H9 (cell line): Measurements from ENCODE around the gene MACC1. TPM values are rescaled to one million over a fixed set of nuclear protein-coding genes. Genes with fewer than 3 reads are reported as not detected.

Source experiments
- DNase-seq: peaks from one replicate; pipeline ENCODE4 v3.0.0-alpha.2; 2017
- H2AFZ ChIP-seq: one replicate; pipeline ENCODE4 v1.6.1; 2013; ENCODE audit warnings: mild to moderate bottlenecking, low read length, control low read depth, moderate library complexity
- H2AK5ac ChIP-seq: 2 replicates; pipeline ENCODE4 v1.6.1; 2013; ENCODE audit warnings: low read length, control low read depth, mixed read lengths; ENCODE audit not compliant: insufficient read length
- H2BK120ac ChIP-seq: one replicate; pipeline ENCODE4 v1.6.1; 2013; ENCODE audit warnings: low read depth, mild to moderate bottlenecking, low read length, control low read depth, inconsistent platforms; ENCODE audit not compliant: poor library complexity, severe bottlenecking
- H2BK12ac ChIP-seq: 2 replicates; pipeline ENCODE4 v1.6.1; 2013; ENCODE audit warnings: low read length, control low read depth, mixed read lengths, low read depth; ENCODE audit not compliant: insufficient read length
- H2BK15ac ChIP-seq: 2 replicates; pipeline ENCODE4 v1.6.1; 2013; ENCODE audit warnings: low read depth, low read length, control low read depth
- H2BK20ac ChIP-seq: one replicate; pipeline ENCODE4 v1.6.1; 2013; ENCODE audit warnings: low read depth, mild to moderate bottlenecking, low read length, control low read depth, inconsistent platforms; ENCODE audit not compliant: poor library complexity, severe bottlenecking
- H2BK5ac ChIP-seq: 2 replicates; pipeline ENCODE4 v1.6.1; 2013; ENCODE audit warnings: low read length, control low read depth, mixed read lengths; ENCODE audit not compliant: insufficient read length
- H3K14ac ChIP-seq: 2 replicates; pipeline ENCODE4 v1.6.1; 2013; ENCODE audit warnings: low read length, control low read depth; ENCODE audit not compliant: insufficient read depth
- H3K18ac ChIP-seq: 2 replicates; pipeline ENCODE4 v1.6.1; 2013; ENCODE audit warnings: low read depth, mild to moderate bottlenecking, mixed read lengths, low read length, control low read depth; ENCODE audit not compliant: insufficient read length
- H3K23ac ChIP-seq: 2 replicates; pipeline ENCODE4 v1.6.1; 2013; ENCODE audit warnings: low read length, control low read depth, mixed read lengths, low read depth; ENCODE audit not compliant: insufficient read length
- H3K23me2 ChIP-seq: 2 replicates; pipeline ENCODE4 v1.6.1; 2013; ENCODE audit warnings: low read depth, mild to moderate bottlenecking, mixed read lengths, low read length, control low read depth; ENCODE audit not compliant: insufficient read length, poor library complexity, severe bottlenecking
- H3K27ac ChIP-seq: 2 replicates; pipeline ENCODE4 v1.5.1; 2013; ENCODE audit warnings: low read length, control low read depth, mixed read lengths, low read depth; ENCODE audit not compliant: insufficient read length
- H3K27me3 ChIP-seq: 2 replicates; pipeline ENCODE4 v1.6.1; 2013; ENCODE audit warnings: low read length, control low read depth, inconsistent platforms; ENCODE audit not compliant: insufficient read depth
- H3K4ac ChIP-seq: 2 replicates; pipeline ENCODE4 v1.6.1; 2013; ENCODE audit warnings: low read depth, mild to moderate bottlenecking, control low read depth, inconsistent platforms, low read length, moderate library complexity
- H3K4me1 ChIP-seq: 2 replicates; pipeline ENCODE4 v1.6.1; 2013; ENCODE audit warnings: low read length, control low read depth, inconsistent platforms; ENCODE audit not compliant: insufficient read depth
- H3K4me2 ChIP-seq: 2 replicates; pipeline ENCODE4 v1.6.1; 2013; ENCODE audit warnings: low read length, control low read depth, mixed read lengths; ENCODE audit not compliant: insufficient read length, insufficient read depth
- H3K56ac ChIP-seq: 2 replicates; pipeline ENCODE4 v1.6.1; 2013; ENCODE audit warnings: low read depth, mild to moderate bottlenecking, mixed read lengths, low read length, control low read depth; ENCODE audit not compliant: insufficient read length
- H3K79me1 ChIP-seq: 2 replicates; pipeline ENCODE4 v1.6.1; 2013; ENCODE audit warnings: low read depth, mild to moderate bottlenecking, moderate library complexity, low read length, control low read depth, inconsistent platforms; ENCODE audit not compliant: insufficient read depth, poor library complexity, severe bottlenecking
- H3K79me2 ChIP-seq: 2 replicates; pipeline ENCODE4 v1.6.1; 2013; ENCODE audit warnings: low read length, control low read depth, inconsistent platforms; ENCODE audit not compliant: insufficient read depth
- H3K9ac ChIP-seq: 2 replicates; pipeline ENCODE4 v1.6.1; 2013; ENCODE audit warnings: low read length, control low read depth, mixed read lengths; ENCODE audit not compliant: insufficient read length; ENCODE audit errors: extremely low read depth
- H3K9me3 ChIP-seq: one replicate; pipeline ENCODE4 v1.6.1; 2013; ENCODE audit warnings: low read depth, low read length, inconsistent platforms; ENCODE audit not compliant: control insufficient read depth
- H3T11ph ChIP-seq: one replicate; pipeline ENCODE4 v1.6.1; 2013; ENCODE audit warnings: mild to moderate bottlenecking, low read length, control low read depth, inconsistent platforms
- H4K20me1 ChIP-seq: one replicate; pipeline ENCODE4 v1.6.1; 2013; ENCODE audit not compliant: control insufficient read depth, insufficient read length, insufficient read depth
- H4K5ac ChIP-seq: 2 replicates; pipeline ENCODE4 v1.6.1; 2013; ENCODE audit warnings: low read depth, mild to moderate bottlenecking, mixed read lengths, low read length, control low read depth; ENCODE audit not compliant: insufficient read length
- H4K8ac ChIP-seq: replicated peaks from 2 replicates; pipeline ENCODE4 v1.6.1; 2013; ENCODE audit warnings: low read length, control low read depth, mixed read lengths, low read depth; ENCODE audit not compliant: insufficient read length
- H4K91ac ChIP-seq: 2 replicates; pipeline ENCODE4 v1.6.1; 2013; ENCODE audit warnings: low read depth, mild to moderate bottlenecking, moderate library complexity, mixed read lengths, low read length, control low read depth; ENCODE audit not compliant: insufficient read length
- H3K27ac Mint-ChIP-seq, 3 experiments: 2 replicates in 2 of 3; 3 replicates in 1 of 3; pipeline ENCODE4 v1.8.0; 2020 to 2021; ENCODE audit warnings: mixed read lengths in 3 of 3, mild to moderate bottlenecking in 1 of 3, moderate library complexity in 1 of 3
- H3K27me3 Mint-ChIP-seq: 2 replicates; pipeline ENCODE4 v1.8.0; 2021; ENCODE audit warnings: low read depth, mild to moderate bottlenecking, moderate library complexity, mixed read lengths
- H3K36me3 Mint-ChIP-seq, 3 experiments: 2 replicates in 2 of 3; 3 replicates in 1 of 3; pipeline ENCODE4 v1.8.0; 2020 to 2021; ENCODE audit warnings: low read depth in 3 of 3, mixed read lengths in 3 of 3; ENCODE audit not compliant: insufficient read depth in 1 of 3
- H3K4me1 Mint-ChIP-seq, 2 experiments: 2 replicates each; pipeline ENCODE4 v1.8.0; 2020; ENCODE audit warnings: mixed read lengths in 2 of 2
- H3K4me3 Mint-ChIP-seq, 2 experiments: 2 replicates in 1 of 2; 3 replicates in 1 of 2; pipeline ENCODE4 v1.8.0; 2020 to 2021; ENCODE audit warnings: mild to moderate bottlenecking in 2 of 2, mixed read lengths in 2 of 2, moderate library complexity in 1 of 2
- H3K9me3 Mint-ChIP-seq, 2 experiments: 2 replicates in 1 of 2; 3 replicates in 1 of 2; pipeline ENCODE4 v1.8.0; 2020; ENCODE audit warnings: mild to moderate bottlenecking in 2 of 2, mixed read lengths in 2 of 2, moderate library complexity in 1 of 2
- CTCF ChIP-seq: fragments of 200-600 bp; sonication (generic); conservative IDR thresholded peaks from 3 replicates; pipeline ENCODE4 v1.8.0; 2021; ENCODE audit warnings: antibody characterized with exemption, mild to moderate bottlenecking
- WGBS: extraction: QIAGEN DNeasy Blood & Tissue Kit; methylation state at CpG from one replicate; pipeline ENCODE4 v1.1.7; 2013; ENCODE audit warnings: missing lambda C conversion rate, low lambda C conversion rate, mixed read lengths; ENCODE audit not compliant: insufficient read length; ENCODE audit errors: extremely low coverage; 5-methylcytosine and 5-hydroxymethylcytosine counted together
- total RNA-seq: library from RNA; stranded (reverse); gene quantifications from 2 replicates; pipeline ENCODE4 v1.2.1, GENCODE V29; 2021

Gene MACC1
- total RNA-seq, 1 experiment from 2014 or later, result 11.0 TPM

- peak overlapping the region; percentile 97 for H3K27ac ChIP-seq
- Mint-ChIP-seq H3K9me3 (peaks cover 0 to 3% of the 10 kb centered on the region in 2 experiments; a peak in 1 of 5 replicates), H3K4me3 (peak overlapping the region in 1 of 2 experiments; percentile 68; a peak in 3 of 5 replicates), H3K36me3 (peaks cover 6 to 28% (median 8%) of the 10 kb centered on the region in 3 experiments; a peak in 5 of 7 replicates), H3K27me3 (no peaks in the 10 kb centered on the region; the same call in 1 of the 2 replicates), H3K27ac (peak overlapping the region in 1 of 3 experiments; percentile 94; a peak in 2 of 7 replicates), H3K4me1 (peaks cover 17 to 41% of the 10 kb centered on the region in 2 experiments)
- no peaks in the 10 kb centered on the region for H3K27me3 ChIP-seq
- H4K20me1 ChIP-seq, result no peaks in the 10 kb centered on the region
- peak overlapping the region; percentile 76 for H3K18ac ChIP-seq
- no peak overlapping the region for H2AFZ ChIP-seq
- H4K8ac ChIP-seq, result no peak overlapping the region
- H2BK12ac ChIP-seq, result no peak overlapping the region
- no peak for DNase-seq
- H4K5ac ChIP-seq, result peak overlapping the region; percentile 82
- peak overlapping the region; percentile 72 for H3K14ac ChIP-seq
- peak overlapping the region; percentile 98 for H3K9ac ChIP-seq
- TF ChIP-seq CTCF, result no peak
- no peak overlapping the region for H2BK5ac ChIP-seq
- no peaks in the 10 kb centered on the region for H3K23me2 ChIP-seq
- H3K56ac ChIP-seq, result peak overlapping the region; percentile 56
- H3K23ac ChIP-seq, result peak overlapping the region; percentile 41
- H3T11ph ChIP-seq, result no peak overlapping the region
- H3K79me2 ChIP-seq, result peaks cover 26% of the 10 kb centered on the region
- H3K9me3 ChIP-seq, result no peaks in the 10 kb centered on the region
- peak overlapping the region; percentile 90 for H3K4me2 ChIP-seq
- H2BK120ac ChIP-seq, result no peak overlapping the region
- H3K79me1 ChIP-seq, result no peaks in the 10 kb centered on the region
- no peak overlapping the region for H3K4ac ChIP-seq
- H4K91ac ChIP-seq, result no peak overlapping the region
- no peak overlapping the region for H2BK15ac ChIP-seq
- no peak overlapping the region for H2AK5ac ChIP-seq
- peaks cover 18% of the 10 kb centered on the region for H3K4me1 ChIP-seq
- no CpG with 5 or more reads among the region's 6 CpGs for WGBS
- no peak overlapping the region for H2BK20ac ChIP-seq
Measured at GRCh38 chr7:20122073-20122472, 95.1 kb downstream of the MACC1 start.
